Caki2 (cell line): ENCODE data around the gene TAL2. TPM values are rescaled to one million over a fixed set of nuclear protein-coding genes. Genes with fewer than 3 reads are reported as not detected.
"Not testable (repeated sequence)": the region's sequence is repeated elsewhere in the genome, so short reads cannot be mapped to it uniquely, and the experiment has no call there.

Experiments used
- DNase-seq: peaks from one replicate; pipeline ENCODE4 v3.0.0-alpha.2; 2015; ENCODE audit warnings: low read depth
- in situ Hi-C: cut with HindIII; loops from 2 replicates; pipeline ENCODE4 v1.10.0; 2016; ENCODE audit warnings: low sequenced_read_pairs, low pct_unique_long_range_greater_than_20kb, mixed read lengths
- total RNA-seq: library from RNA; depleted of rRNA; stranded (reverse); fragments of >200 nt; shearing (Covaris generic); gene quantifications from 2 replicates; pipeline ENCODE4 v1.2.3, GENCODE V29; 2014; ENCODE audit warnings: low replicate concordance; rRNA removed

Gene TAL2
- total RNA-seq, 1 experiment from 2014 or later, result not detected

GRCh38 chr9:105698348-105698870 lies 36.2 kb downstream of the TAL2 start:
- in situ Hi-C loops, result no loop called here

GRCh38 chr9:105700668-105701067 lies 38.4 kb downstream of the TAL2 start:
- in situ Hi-C loops, result no loop called here
- no peak for DNase-seq

More at GRCh38 chr9:105698348-105698870, 36.2 kb downstream of the TAL2 start:
- DNase-seq, result no peak

DNA sequence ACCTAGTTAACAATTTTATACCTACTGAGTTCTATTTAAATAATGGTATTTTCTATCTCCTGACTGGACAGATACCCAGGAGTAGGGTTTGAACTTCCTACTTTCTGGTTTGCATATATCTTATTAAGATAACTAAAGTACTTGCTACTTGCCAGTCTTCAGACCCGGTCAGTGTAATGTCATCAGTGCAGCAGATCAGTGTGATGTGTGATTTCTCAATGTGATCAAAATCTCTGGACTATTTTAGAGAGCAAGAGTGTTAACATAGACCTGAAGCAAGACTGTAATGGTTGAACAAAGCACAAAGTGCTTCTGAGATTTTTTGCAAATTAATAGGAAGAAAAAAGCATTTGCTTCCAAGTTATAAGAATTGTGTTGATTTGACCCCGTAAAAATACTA lies 38.9 kb downstream of the TAL2 start:
- in situ Hi-C loops, result no loop called here
- DNase-seq, result no peak

GRCh38 chr9:105702207-105702606 lies 40.0 kb downstream of the TAL2 start:
- no peak for DNase-seq
- in situ Hi-C loops, result no loop called here

DNA sequence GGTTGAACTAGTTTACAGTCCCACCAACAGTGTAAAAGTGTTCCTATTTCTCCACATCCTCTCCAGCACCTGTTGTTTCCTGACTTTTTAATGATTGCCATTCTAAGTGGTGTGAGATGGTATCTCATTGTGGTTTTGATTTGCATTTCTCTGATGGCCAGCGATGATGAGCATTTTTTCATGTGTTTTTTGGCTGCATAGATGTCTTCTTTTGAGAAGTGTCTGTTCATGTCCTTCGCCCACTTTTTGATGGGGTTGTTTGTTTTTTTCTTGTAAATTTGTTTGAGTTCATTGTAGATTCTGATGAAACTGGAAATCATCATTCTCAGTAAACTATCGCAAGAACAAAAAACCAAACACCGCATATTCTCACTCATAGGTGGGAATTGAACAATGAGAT lies 41.4 kb downstream of the TAL2 start:
- in situ Hi-C loops, DNase-seq: not testable (repeated sequence)

DNA sequence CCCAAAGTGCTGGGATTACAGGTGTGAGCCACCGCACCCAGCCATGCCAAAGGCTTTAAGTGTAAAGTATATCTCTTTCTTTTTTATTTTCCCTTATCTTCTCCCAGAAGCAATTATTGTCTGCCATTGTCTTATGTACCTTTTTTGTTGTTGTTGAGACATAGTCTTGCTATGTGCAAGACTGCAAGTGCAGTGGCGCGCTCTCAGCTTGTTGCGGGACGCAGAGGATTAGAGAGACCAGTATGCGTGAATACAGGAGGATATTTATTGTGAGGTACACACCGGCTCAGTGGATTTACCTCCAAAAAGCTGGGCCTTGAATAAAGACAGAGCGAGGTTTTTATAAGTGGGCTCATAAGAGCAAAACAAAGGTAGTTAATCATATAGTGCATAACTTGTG lies 43.9 kb downstream of the TAL2 start:
- in situ Hi-C loops, result no loop called here

DNA sequence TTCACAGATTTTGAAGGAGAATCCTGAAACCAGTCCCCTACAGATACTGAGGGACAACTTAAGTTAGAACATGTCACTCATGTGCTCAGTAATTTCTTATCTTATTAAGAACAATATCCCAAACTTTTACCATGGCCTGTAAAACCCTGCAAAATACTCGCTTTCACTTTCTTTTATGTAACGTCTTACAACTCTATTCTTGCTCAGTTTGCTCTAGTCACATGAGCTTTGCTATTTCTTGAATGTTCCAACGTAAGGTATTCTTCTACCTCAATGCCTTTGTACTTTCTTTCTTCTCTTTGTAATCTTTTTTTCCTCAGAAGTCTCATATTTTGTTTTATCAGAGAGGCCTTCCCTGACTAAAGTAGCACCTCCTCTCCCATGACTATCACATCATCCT lies 46.1 kb downstream of the TAL2 start:
- in situ Hi-C loops, result no loop called here
- no peak for DNase-seq

More for the DNA sequence above, 43.9 kb downstream of the TAL2 start:
- no peak for DNase-seq

DNA sequence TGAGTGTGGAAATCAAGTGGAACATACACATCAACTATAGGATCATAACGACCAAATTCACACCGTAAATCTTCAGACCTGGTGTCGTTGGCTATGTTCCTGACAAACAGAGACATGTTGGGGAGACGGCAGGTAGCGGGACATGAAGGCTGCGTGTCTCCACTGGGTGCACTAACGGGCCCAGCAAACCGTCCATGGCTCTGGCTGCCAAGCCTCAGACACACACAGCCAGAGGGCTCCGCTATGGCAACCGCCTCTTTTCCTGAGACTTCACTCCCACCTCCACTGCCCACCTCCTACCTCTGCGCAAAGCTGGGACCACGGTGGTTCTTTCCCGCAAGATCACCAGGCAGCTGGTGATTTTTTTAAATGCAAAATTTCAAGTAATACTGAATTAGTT lies 48.4 kb downstream of the TAL2 start:
- in situ Hi-C loops, result no loop called here
- no peak for DNase-seq

DNA sequence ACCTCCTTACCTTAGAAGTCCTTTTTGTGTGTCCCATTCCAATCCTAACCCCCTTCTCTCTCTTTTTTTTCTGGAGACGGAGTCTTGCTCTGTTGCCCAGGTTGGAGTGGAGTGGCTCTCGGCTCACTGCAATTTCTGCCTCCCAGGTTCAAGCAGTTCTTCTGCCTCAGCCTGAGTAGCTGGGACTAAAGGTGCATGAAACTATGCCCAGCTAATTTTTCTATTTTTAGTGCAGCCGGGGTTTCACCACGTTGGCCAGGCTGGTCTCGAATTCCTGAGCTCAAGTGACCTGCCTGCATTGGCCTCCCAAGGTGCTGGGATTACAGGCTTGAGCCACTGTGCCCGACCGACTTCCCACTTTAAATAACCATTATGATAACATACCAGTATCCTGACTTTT lies 49.6 kb downstream of the TAL2 start:
- no peak for DNase-seq
- in situ Hi-C loops, result no loop called here

DNA sequence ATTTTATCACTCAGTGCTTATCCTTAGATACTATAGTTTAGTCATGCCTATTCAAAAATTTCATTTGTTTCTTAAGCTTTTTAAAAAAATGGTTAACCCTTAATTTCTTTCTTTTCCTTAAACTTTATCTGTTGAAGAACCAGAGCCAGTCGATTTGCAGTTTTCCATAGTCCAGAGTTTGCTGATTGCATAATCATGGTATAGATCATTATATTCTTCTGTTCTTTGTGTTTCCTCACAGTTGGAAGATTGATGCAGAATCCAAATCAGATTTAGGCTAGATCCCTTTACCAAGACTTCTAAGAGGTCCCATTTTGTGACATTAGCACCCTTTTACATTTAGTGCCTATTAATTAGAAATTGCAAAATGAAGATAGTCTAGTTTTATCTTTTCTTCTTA lies 50.0 kb downstream of the TAL2 start:
- in situ Hi-C loops, result no loop called here
- DNase-seq, result no peak

Other genes starting within 250 kb of the TAL2 start
- gene FSD1L, start 214.4 kb upstream of the TAL2 start, total RNA-seq, result 1.5 and 1.7 TPM in 2 replicates
- gene FKTN, start 104.3 kb upstream of the TAL2 start, total RNA-seq, result 6.0 and 37.7 TPM in 2 replicates
- 18.3 and 37.3 TPM in 2 replicates for gene TMEM38B, start 32.1 kb downstream of the TAL2 start, total RNA-seq